HG03432 (cell line): ENCODE results near the gene TSPAN14.
A peak's percentile ranks its signal among the peaks of the same experiment; 100 is the strongest.
"Not testable (repeated sequence)": the region's sequence is repeated elsewhere in the genome, so short reads cannot be mapped to it uniquely, and the experiment has no call there.

Experiments used
- ATAC-seq: cut with Tn5 transposase; IDR thresholded peaks from one replicate; pipeline ENCODE4 v1.9.1; 2021; ENCODE audit warnings: mild to moderate bottlenecking, moderate library complexity; ENCODE audit not compliant: unreplicated experiment

TSPAN14 gene

DNA sequence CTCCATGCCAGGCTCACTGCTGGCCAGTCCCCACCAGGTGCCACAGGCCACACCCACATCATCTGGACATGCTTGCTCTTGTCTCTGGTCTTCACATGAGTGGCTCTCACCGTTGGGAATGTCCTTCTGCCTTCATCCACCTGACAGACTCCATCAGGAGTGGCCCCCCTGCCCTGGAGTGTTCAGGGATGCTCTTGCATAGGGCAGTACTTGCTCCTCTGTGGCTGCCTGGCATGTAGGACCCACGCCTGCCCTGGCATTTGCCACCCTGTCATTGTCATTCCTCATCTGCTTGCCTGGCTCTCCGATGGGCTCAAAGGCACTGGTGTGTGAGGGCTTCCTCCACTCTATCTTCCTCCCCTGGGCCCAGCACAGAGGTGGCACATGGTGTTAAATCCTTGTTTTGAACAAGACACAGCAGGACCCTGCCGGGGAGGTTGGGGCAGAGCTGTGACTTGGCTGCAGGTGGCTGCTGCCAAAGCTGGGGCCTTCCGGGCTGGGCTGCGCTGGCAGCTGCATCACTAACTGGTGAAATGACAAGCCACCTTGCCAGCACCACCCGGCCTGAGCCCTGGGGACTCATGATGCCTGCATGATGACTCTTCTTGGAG, 85.4 kb downstream of the TSPAN14 start:
- peak; percentile 29 for ATAC-seq

DNA sequence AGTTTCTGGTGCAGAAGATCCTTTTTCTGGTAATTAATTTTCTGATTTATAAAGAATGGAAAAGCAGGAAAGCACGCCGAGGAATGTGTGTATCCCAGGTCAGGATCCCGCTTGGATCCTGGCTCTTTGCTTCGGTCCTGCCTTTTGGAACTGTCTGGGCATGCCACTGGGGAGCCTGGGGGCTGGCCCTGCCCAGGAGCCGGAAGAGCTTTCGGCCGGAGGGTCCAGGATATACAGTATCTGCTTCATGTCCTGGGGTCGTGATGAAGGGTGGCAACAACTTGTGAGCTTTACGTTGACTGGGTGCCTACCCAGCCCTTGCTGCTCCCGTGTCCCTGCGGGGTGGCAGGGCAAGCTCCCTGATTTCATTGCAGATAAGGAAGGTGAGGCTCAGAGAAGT, 86.0 kb downstream of the TSPAN14 start:
- no peak for ATAC-seq

DNA sequence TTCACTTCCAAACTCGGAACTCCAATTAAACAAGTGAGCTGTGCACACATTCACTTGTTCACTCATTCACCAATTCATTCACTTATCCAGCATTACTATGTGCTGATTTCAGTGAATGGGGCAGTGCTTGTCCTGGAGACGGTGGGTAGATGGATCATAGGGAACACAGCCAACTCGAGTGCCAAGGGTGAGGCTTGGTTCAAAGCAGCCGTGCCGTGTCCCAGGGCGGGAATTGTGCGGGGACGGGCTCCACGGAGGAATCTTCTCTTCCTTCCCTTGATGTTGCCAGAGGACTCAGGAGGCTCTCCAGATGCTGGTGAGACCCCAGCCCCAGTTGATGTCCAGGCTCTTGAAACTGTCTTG, 86.5 kb downstream of the TSPAN14 start:
- ATAC-seq: no peak

DNA sequence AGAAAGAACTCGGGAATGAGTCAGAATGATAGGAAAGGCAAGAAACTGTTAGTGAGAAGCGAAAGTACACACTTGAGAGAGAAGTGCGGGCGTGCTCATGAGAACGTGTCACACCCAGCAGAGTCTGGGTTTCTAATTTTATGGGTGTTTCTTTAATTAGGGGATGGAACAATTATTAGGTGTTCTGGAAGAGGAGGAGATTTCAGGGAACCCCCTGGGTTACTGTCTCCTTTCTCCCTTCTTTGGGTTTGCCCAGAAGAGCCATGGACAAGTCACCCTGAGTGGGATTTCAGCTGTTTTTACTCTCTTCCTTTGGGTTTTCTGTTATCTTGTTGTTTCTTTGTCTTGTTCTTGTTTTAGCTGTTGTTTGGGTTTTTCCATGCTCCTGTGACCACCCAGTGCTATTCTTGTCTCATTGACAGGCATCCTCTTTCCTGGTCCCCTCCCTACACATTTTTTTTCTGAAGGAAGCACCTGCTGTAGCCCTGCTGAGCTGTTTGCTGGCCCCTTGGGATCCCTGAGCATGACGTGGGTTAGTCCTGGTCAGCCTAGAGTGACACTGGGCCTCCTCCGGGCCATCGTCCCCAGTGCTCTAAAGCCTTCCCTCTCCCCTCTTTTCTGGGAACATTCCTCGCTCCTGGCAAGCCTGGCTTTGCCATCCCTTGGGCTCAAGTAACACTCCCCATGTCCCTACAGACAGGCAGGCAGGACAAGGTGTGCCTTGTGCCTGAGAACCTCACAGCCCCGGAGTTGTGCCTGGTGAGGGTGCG, 87.1 kb downstream of the TSPAN14 start:
- peak; percentile 67 for ATAC-seq

DNA sequence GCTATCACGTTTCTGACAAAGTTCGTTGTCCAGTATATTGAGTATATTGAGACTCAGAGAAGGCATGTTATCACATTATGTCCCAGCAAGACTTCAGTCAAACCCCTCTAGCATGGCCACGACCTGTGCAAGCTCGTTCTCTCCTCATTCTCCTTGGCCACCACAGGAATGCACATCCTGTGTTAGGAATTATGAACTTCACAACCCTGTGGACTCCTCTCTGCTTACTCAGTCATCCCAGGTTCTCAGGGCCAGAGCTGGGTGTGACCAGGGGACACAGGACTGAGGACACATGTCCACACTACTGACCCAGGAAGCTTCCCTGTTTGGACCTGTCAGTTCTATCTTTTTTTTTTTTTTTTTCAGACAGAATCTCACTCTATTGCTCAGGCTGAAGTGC, 87.9 kb downstream of the TSPAN14 start:
- no peak for ATAC-seq

DNA sequence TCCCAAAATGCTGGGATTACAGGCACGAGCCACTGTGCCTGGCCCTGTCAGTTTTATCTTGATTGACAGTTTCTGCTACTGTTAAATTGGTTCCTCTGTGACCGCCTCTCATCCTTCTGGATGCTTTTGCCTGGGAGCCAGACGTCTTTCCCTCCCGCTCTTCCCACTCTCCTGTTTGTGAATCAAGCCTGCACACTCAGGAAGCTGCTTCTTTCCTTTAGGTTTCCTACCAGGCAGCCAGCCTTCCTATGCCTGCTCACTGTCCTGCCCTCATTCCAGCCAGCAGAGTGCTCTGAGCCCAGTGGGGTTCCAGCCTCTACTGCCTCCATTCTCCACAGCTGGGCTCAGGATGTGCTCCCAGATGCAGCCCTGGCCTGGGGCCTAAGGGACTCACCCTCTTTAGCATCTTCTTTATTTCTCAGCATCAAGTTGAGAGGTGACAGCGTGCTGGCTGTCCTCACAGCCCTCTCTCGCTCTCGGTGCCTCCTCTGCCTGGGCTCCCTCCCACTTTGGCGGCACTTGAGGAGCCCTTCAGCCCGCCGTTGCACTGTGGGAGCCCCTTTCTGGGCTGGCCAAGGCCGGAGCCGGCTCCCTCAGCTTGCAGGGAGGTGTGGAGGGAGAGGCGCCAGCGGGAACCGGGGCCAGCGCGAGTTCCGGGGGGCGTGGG, 88.7 kb downstream of the TSPAN14 start:
- ATAC-seq: no peak

DNA sequence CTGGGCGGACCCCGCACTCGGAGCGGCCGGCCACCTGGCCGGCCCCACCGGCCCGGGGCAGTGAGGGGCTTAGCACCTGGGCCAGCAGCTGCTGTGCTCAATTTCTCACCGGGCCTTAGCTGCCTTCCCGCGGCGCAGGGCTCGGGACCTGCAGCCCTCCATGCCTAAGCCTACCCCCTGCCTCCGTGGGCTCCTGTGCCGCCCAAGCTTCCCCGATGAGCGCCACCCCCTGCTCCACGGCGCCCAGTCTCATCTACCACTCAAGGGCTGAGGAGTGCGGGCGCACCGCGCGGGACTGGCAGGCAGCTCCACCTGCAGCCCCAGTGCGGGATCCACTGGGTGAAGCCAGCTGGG, 89.2 kb downstream of the TSPAN14 start:
- not testable (repeated sequence) for ATAC-seq

DNA sequence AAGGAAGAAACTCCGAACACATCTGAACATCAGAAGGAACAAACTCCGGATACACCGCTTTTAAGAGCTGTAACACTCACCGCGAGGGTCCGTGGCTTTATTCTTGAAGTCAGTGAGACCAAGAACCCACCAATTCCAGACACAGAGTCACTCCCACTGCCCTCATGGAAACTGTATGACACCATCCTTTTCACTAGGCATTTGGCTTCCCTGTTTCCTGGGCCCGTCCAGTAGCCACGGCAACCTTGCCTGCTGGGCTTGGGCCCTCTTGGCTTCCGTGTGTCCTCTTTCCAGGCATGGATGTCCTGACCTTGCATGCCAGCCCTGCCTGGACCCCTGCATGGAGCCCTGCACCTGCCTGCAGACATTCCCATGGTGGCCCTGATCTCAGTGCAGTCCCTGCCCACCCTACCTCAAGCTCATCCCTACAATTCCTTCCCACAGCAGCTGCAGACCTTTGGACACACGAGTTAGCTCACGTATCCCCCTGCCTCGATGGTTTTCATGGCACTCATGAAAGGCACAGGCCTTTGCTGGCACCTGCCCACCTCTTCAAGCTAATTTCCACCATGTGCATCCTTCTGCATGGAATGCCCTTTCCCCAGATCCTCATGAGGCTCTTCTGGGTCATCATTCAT, 90.3 kb downstream of the TSPAN14 start:
- ATAC-seq: no peak

DNA sequence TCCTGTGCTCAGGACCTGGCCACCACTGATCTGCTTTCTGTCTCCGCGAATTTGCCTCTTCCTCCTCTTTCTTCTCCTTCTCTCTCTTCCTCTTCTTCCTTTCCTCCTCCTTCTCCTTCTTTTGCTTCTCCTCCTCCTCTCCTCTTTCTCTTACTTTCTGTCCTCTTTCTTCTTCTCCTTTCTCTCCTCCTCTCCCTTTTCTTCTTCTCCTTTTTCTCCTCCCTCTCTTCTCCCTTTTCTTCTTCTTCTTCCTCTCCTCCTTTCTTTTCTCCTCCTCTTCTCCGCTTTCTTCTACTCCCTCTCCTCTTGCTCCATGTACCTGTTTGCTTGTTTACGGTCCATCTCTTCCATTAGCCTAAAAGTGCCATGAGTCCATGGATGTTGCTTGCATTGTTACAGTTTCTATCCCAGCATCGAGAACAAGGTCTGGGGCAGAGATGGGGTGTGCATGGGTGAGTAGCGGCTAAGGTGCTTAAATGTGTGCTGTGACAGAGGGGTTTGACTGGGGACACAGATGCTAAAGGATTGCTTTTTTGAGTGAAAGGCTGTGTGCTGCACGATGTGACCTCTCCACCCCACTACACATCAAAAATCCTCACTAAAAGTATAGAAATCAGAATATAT, 91.3 kb downstream of the TSPAN14 start:
- no peak for ATAC-seq

DNA sequence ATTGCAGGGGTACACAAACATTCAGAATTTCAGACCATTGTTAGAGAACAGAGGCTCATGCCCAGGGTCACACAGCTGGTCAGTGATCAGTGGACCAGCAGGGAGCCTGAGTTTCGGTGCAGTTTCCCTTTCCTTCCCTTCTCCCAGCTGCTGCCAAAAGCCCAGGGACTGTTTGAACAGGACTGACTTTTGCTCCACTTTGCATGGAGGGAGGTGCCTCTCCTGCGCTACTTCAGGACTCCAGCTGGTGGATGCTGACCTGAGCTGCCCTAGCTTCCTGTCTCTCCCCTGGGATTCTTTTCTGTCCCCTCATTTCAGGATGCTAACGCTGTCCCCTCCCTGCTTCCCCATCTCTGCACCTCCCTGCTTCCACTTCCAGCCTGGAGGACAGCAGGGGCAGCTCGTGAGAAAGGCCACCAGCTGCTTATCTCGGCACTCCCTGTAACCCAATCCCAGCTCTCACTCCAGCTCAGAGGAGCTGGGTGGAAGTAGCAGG, 98.1 kb downstream of the TSPAN14 start:
- no peak for ATAC-seq

DNA sequence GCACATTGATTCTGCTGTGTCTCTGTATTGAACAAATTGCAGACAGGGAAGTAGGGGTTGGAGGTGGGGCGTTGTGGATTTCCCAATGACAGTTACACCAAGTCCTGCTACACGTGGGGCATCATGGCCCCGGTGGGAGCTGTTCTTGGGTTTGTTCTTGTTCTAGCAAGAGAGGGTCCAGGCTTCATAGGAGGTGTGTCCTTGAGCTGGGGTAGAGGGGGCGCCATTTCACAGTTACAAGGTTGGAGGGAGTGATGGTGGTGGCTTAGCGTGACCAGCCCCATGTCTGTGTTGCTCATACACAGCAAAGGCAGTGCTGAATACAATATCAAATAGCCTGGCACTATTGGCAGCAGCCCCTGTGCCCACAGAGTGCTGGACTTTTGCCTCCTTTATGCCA, 99.3 kb downstream of the TSPAN14 start:
- no peak for ATAC-seq

DNA sequence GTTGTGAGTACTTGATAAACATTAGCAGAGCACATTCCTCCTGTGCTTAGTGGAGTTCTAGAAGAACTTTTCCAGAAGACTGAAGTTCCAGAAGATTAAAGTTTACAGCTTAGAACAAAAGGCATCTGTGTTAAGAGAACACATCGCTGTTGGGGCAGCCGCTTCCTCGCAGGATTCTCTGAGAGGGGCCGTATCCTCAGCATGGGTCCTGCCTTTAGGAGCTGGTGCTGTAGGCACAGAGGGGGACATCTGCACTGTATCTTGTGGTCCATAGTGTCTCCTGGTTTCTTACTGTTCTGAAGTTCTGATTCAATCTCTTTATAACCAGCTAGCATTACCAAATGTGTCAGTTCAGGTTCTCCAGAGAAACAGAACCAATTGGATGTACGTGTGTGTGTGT, 99.9 kb downstream of the TSPAN14 start:
- ATAC-seq: no peak

DNA sequence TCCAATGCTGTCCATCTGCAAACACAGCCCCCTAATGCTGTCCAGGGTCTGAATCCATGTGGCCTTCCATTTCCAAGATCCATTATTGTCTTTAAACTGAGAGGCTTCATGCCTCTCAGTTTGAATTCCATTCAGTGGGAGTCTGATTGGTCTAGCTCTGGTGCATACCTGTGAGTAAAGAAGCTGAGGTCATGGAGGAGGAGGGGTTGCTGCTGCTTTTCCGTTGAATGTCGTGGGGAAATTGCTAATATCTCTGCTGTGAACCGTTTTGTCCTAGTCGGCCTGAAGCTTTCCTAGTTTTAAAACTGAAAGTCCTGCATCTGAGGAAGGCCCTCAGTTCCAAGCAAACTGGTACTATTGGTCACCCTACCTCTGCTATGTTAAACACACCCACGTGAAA, 101.3 kb downstream of the TSPAN14 start:
- ATAC-seq: no peak

DNA sequence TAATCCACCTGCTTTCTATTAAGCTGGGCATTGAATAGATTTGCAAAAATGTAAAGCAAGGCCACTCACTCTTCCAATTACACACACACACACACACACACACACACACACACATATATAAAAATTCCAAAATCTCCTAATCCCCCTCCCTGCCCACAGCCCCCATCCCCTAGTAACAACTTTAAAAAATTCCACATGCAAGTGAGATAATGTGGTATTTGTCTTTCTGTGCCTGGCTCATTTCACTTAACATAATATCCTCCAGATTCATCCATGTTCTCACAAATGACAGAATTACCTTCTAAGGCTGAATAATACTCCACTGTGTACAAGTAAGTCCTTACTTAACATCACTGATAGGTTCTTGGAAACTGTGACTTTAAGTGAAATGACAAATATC, 107.8 kb downstream of the TSPAN14 start:
- no peak for ATAC-seq

DNA sequence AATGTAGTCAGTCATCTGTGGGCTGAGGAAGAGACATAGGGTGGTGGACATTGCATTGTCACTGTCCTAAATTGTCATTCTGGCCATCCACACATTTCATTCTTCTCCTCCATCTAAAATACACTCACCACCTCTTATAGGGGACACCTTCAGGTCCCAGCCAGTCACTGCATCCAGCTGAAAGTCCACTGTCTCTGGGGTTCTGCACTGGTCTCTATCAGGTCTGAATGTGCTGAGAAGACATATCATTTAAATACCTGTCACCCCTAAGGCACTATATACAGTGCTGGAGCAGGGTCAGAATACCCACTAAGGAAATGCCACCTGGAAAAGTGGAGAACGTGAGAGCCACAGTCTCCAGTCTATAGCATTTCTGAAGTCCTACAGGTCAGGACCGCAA, 113.2 kb downstream of the TSPAN14 start:
- no peak for ATAC-seq

DNA sequence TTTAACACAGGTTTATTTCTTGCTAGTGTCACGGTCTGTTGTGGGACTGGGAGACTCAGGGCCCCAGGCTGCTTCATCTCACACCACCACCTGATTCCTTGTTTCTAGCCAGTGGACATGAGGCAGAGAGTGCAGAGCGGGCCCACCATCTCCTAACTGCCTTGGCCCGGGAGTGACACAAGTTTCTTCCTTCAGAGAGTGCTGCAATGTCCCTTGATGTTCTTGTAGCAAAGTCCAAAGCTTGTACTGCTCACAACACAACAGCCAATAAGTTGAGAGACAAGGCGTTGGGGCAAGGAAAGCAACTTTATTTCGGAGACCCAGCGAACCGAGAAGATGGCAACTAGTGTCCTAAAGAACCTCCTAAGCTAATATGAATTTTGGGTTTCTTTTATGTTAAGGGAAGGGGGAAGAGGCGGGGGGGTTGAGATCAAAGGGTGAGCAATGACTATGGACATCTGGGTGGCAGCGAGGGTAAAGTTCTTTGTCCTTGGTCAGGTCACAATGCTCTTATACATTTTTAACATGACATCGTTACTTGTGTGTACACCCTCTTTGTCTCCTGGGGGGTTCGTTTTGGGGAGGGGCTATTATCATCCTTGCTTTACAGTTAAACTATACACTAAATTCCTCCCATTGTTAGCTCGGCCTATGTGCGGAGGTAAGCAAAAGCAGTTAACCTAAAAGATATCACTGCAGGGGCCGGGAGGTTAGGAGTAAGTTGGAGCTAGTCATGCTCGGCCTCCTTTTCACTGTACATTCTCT, 115.2 kb downstream of the TSPAN14 start:
- no peak for ATAC-seq

DNA sequence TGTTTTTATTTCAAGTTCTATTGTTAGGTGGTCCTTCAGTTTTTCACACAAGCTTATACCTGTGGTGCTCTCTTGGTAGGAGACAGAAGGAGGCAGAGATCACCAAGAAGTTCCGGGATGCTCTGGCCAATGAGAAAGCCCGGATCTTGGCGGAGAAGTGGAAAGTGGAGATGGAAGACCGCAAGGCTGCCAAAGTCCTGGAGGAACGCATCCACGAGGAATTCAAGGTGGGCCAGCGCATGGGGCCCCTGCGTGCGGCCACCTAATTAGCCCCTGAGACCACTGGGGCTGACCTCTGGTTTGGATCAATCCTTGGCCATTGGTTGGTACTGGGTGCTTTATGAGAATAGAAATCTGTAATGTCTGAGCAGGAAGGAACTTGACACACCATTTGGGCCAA, 117.2 kb downstream of the TSPAN14 start:
- ATAC-seq: no peak

DNA sequence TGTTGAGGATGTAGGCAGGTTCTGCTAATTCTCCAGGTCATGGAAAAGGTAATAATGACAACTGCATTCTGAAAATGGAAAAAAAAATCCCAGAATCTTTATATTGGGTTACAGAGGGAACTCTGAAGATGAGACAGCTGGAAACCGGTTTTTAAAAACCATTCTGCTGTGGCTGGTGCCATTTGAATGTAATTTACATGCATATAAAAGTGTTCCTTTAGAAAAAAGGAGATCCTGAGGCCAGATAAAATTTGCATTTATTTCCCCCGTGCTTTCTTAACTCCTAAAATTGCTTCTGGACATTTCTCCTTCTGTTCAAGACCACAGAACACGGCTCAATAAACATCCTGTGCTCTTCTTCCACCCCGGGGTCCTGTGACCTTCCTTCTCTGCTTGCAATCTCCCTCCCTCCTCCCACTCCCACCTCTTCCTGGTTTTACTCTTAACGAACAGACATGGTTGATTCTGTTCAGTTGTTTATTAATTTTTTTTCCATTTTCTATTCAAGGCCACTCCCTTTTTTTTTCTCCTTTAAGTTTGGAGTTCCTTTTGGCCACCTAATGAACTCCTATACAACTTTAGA, 125.2 kb downstream of the TSPAN14 start:
- ATAC-seq: no peak

DNA sequence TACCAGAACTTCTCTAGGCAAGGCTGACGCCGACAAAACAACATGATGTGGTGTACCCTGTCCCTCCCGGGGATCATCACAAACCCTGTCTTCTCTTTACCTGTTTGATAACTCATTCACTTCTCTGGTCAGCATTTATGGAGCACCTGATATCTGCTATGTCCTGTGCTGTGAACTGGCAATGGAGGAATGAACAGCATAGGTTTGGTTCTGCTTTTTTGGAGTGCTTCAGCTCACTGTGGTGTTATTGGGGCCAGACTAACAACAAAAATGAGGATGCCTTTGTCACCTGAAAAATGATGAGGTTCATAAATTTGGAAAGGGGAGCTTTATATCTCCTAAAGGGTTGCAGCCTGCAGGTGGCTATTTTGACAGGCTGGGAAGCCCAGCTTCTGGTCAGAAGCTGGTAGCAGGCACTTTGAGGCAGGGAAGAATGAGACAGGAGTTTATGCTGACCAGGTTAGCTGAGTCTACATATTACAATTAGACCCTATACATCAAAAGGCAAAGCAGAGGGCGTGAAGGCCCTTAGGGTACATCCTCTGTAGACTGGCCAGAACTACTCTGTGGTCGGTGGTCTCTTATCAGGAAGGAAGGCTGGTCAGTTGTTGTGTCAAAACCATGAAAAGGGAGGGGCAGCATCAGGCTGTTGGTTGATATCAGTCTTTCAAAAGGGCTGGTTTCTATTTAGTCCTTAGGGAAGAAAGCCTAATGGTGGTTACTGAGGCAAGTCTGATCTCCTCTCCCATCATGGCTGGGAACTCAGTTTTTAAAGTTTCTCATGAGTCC, 125.9 kb downstream of the TSPAN14 start:
- no peak for ATAC-seq
